Measurements from ENCODE around the gene METTL5.
"Not testable (repeated sequence)": the region's sequence is repeated elsewhere in the genome, so short reads cannot be mapped to it uniquely, and the experiment has no call there.

METTL5 gene

GRCh38 chr2:169824373-169825333 lies at the start of gene METTL5:
TSS of gene METTL5 (minus strand) at chr2:169824905. CDS start at chr2:169824597, 308 bp downstream.
- peaks cover 3% of the 10 kb centered on the region for H3K27me3 Mint-ChIP-seq
- H3K36me3 Mint-ChIP-seq (ENCODE audit: low read depth) = peaks cover 44% of the 10 kb centered on the region
- H3K9me3 Mint-ChIP-seq = no peaks in the 10 kb centered on the region
- peak within 1 kb of the TSS; percentile 91 for H3K4me3 Mint-ChIP-seq
- H3K4me1 Mint-ChIP-seq (ENCODE audit: low read depth) = peaks cover 40% of the 10 kb centered on the region
- H3K27ac Mint-ChIP-seq = peak within 1 kb of the TSS; percentile 90
- intact Hi-C loops (cut with micrococcal nuclease) = loop anchor here (1.0 to 5.0 kb wide), 2 partner anchors 53 to 104 kb away; no protein-coding TSS in a partner anchor

GRCh38 chr2:169871994-169872393 lies 47.3 kb upstream of the METTL5 start:
- Mint-ChIP-seq H3K36me3 (ENCODE audit: low read depth) (peaks cover 23% of the 10 kb centered on the region), H3K4me3 (no peak overlapping the region), H3K27me3 (no peaks in the 10 kb centered on the region), H3K9me3 (no peaks in the 10 kb centered on the region), H3K4me1 (ENCODE audit: low read depth) (peaks cover 6% of the 10 kb centered on the region), H3K27ac (no peak overlapping the region)
- intact Hi-C loops (cut with micrococcal nuclease) = no loop called here

GRCh38 chr2:169871369-169871768 lies 46.7 kb upstream of the METTL5 start:
- intact Hi-C loops (cut with micrococcal nuclease); H3K27me3 Mint-ChIP-seq; H3K4me1 Mint-ChIP-seq (ENCODE audit: low read depth); H3K4me3 Mint-ChIP-seq; H3K27ac Mint-ChIP-seq; H3K9me3 Mint-ChIP-seq: not testable (repeated sequence)
- peaks cover 17% of the 10 kb centered on the region for H3K36me3 Mint-ChIP-seq (ENCODE audit: low read depth)

GRCh38 chr2:169868951-169869350 lies 44.2 kb upstream of the METTL5 start:
- Mint-ChIP-seq H3K27me3 (no peaks in the 10 kb centered on the region), H3K36me3 (ENCODE audit: low read depth) (no peaks in the 10 kb centered on the region), H3K4me1 (ENCODE audit: low read depth) (peaks cover 12% of the 10 kb centered on the region), H3K4me3 (no peak overlapping the region), H3K27ac (no peak overlapping the region), H3K9me3 (no peaks in the 10 kb centered on the region)
- intact Hi-C loops (cut with micrococcal nuclease) = no loop called here

- no peaks in the 10 kb centered on the region for H3K36me3 Mint-ChIP-seq (ENCODE audit: low read depth)
- intact Hi-C loops (cut with micrococcal nuclease) = no loop called here
- H3K9me3 Mint-ChIP-seq = no peaks in the 10 kb centered on the region
- no peak overlapping the region for H3K27ac Mint-ChIP-seq
- no peak overlapping the region for H3K4me3 Mint-ChIP-seq
- no peaks in the 10 kb centered on the region for H3K27me3 Mint-ChIP-seq
- peaks cover 12% of the 10 kb centered on the region for H3K4me1 Mint-ChIP-seq (ENCODE audit: low read depth)
These were observed 42.9 kb upstream of the METTL5 start for GRCh38 chr2:169867579-169867978.

GRCh38 chr2:169866230-169866629 lies 41.5 kb upstream of the METTL5 start:
- intact Hi-C loops (cut with micrococcal nuclease); H3K9me3 Mint-ChIP-seq; H3K27me3 Mint-ChIP-seq; H3K27ac Mint-ChIP-seq; H3K36me3 Mint-ChIP-seq (ENCODE audit: low read depth); H3K4me3 Mint-ChIP-seq: not testable (repeated sequence)
- H3K4me1 Mint-ChIP-seq (ENCODE audit: low read depth) = peaks cover 12% of the 10 kb centered on the region

- Mint-ChIP-seq H3K27ac (no peak overlapping the region), H3K4me3 (no peak overlapping the region), H3K27me3 (no peaks in the 10 kb centered on the region), H3K4me1 (ENCODE audit: low read depth) (peaks cover 12% of the 10 kb centered on the region), H3K9me3 (peaks cover 14% of the 10 kb centered on the region), H3K36me3 (ENCODE audit: low read depth) (peaks cover 10% of the 10 kb centered on the region)
- intact Hi-C loops (cut with micrococcal nuclease) = no loop called here
These were observed 40.8 kb upstream of the METTL5 start for GRCh38 chr2:169865492-169865891.

- H3K4me1 Mint-ChIP-seq (ENCODE audit: low read depth) = peaks cover 6% of the 10 kb centered on the region
- intact Hi-C loops (cut with micrococcal nuclease) = no loop called here
- no peak overlapping the region for H3K4me3 Mint-ChIP-seq
- no peak overlapping the region for H3K27ac Mint-ChIP-seq
- no peaks in the 10 kb centered on the region for H3K27me3 Mint-ChIP-seq
- peaks cover 25% of the 10 kb centered on the region for H3K36me3 Mint-ChIP-seq (ENCODE audit: low read depth)
- peaks cover 23% of the 10 kb centered on the region for H3K9me3 Mint-ChIP-seq
These were observed 38.1 kb upstream of the METTL5 start for GRCh38 chr2:169862816-169863215.

GRCh38 chr2:169860149-169860548 lies 35.4 kb upstream of the METTL5 start:
- intact Hi-C loops (cut with micrococcal nuclease) = no loop called here
- Mint-ChIP-seq H3K4me1 (ENCODE audit: low read depth) (no peaks in the 10 kb centered on the region), H3K4me3 (no peak overlapping the region), H3K27me3 (no peaks in the 10 kb centered on the region), H3K9me3 (peaks cover 23% of the 10 kb centered on the region), H3K36me3 (ENCODE audit: low read depth) (peaks cover 40% of the 10 kb centered on the region), H3K27ac (no peak overlapping the region)

- no peaks in the 10 kb centered on the region for H3K4me1 Mint-ChIP-seq (ENCODE audit: low read depth)
- intact Hi-C loops (cut with micrococcal nuclease) = no loop called here
- no peak overlapping the region for H3K27ac Mint-ChIP-seq
- H3K36me3 Mint-ChIP-seq (ENCODE audit: low read depth) = peaks cover 42% of the 10 kb centered on the region
- H3K9me3 Mint-ChIP-seq = peaks cover 23% of the 10 kb centered on the region
- no peak overlapping the region for H3K4me3 Mint-ChIP-seq
- H3K27me3 Mint-ChIP-seq = no peaks in the 10 kb centered on the region
These were observed 34.7 kb upstream of the METTL5 start for GRCh38 chr2:169859423-169859822.

- H3K4me3 Mint-ChIP-seq; H3K27me3 Mint-ChIP-seq; H3K27ac Mint-ChIP-seq; intact Hi-C loops (cut with micrococcal nuclease): not testable (repeated sequence)
- Mint-ChIP-seq H3K4me1 (ENCODE audit: low read depth) (peaks cover 12% of the 10 kb centered on the region), H3K9me3 (peaks cover 10% of the 10 kb centered on the region), H3K36me3 (ENCODE audit: low read depth) (peaks cover 54% of the 10 kb centered on the region)
These were observed 30.9 kb upstream of the METTL5 start for GRCh38 chr2:169855281-169856258.

- peaks cover 14% of the 10 kb centered on the region for H3K9me3 Mint-ChIP-seq
- H3K27me3 Mint-ChIP-seq = no peaks in the 10 kb centered on the region
- peaks cover 50% of the 10 kb centered on the region for H3K36me3 Mint-ChIP-seq (ENCODE audit: low read depth)
- no peak overlapping the region for H3K4me3 Mint-ChIP-seq
- H3K4me1 Mint-ChIP-seq (ENCODE audit: low read depth) = peaks cover 12% of the 10 kb centered on the region
- H3K27ac Mint-ChIP-seq = peak overlapping the region; percentile 19
- intact Hi-C loops (cut with micrococcal nuclease) = no loop called here
These were observed 28.4 kb upstream of the METTL5 start for GRCh38 chr2:169853041-169853668.

- Mint-ChIP-seq H3K4me3 (no peak overlapping the region), H3K27ac (no peak overlapping the region), H3K9me3 (peaks cover 14% of the 10 kb centered on the region), H3K4me1 (ENCODE audit: low read depth) (peaks cover 15% of the 10 kb centered on the region), H3K36me3 (ENCODE audit: low read depth) (peaks cover 37% of the 10 kb centered on the region), H3K27me3 (no peaks in the 10 kb centered on the region)
- intact Hi-C loops (cut with micrococcal nuclease) = no loop called here
These were observed 25.0 kb upstream of the METTL5 start for GRCh38 chr2:169849710-169850109.
